H1 (cell line): ENCODE results near the gene PARP16. TPM values are rescaled to one million over a fixed set of nuclear protein-coding genes. Genes with fewer than 3 reads are reported as not detected.

Experiments used
- BRCA1 ChIP-seq: IDR thresholded peaks from 2 replicates; pipeline ENCODE4 v1.6.1; 2012; ENCODE audit warnings: low read depth, low read length, improper control_type of control experiment
- POLR2AphosphoS5 ChIP-seq: IDR thresholded peaks from 2 replicates; pipeline ENCODE4 v1.6.1; 2011; ENCODE audit warnings: low read depth, low read length
- RNF2 ChIP-seq: fragments of 200-900, 300-1000 bp; sonication (generic); IDR thresholded peaks from 2 replicates; pipeline ENCODE4 v1.7.1; 2016; ENCODE audit warnings: borderline replicate concordance, low read depth, mild to moderate bottlenecking, antibody characterized with exemption, low read length; ENCODE audit not compliant: poor library complexity, severe bottlenecking; ENCODE audit errors: missing control alignments
- RXRA ChIP-seq: IDR thresholded peaks from 2 replicates; pipeline ENCODE4 v1.6.1; 2011; ENCODE audit warnings: low read depth, mild to moderate bottlenecking, low read length, moderate library complexity; ENCODE audit not compliant: insufficient read depth
- polyA plus RNA-seq, 7 experiments: library from polyadenylated mRNA; depleted of rRNA in 3 of 7; stranded (reverse) in 5 of 7; unstranded in 2 of 7; fragments of >200 nt in 5 of 7; fragments of 200-250 nt in 2 of 7; gene quantifications; 1 replicate in 5 of 7; 2 replicates in 1 of 7; 4 replicates in 1 of 7; pipeline versions ENCODE4 v1.2.1 to v1.2.3, GENCODE V29; 2011 to 2013; ENCODE audit warnings: missing spikeins in 2 of 7, mixed read lengths in 2 of 7
- total RNA-seq: library from RNA; stranded (reverse); fragmentation: NEBNext Ultra II Directional; extraction: Animal tissue kit (Norgen Biotek cat#: 25700); gene quantifications from 2 replicates; pipeline ENCODE4 v1.2.1, GENCODE V29; 2021

The PARP16 gene
- total and polyA plus RNA-seq, 2 of the 8 experiments (the other 6 are each of a cell fraction or from before 2014, with no cell fraction given) = 3.7 to 5.0 TPM

DNA sequence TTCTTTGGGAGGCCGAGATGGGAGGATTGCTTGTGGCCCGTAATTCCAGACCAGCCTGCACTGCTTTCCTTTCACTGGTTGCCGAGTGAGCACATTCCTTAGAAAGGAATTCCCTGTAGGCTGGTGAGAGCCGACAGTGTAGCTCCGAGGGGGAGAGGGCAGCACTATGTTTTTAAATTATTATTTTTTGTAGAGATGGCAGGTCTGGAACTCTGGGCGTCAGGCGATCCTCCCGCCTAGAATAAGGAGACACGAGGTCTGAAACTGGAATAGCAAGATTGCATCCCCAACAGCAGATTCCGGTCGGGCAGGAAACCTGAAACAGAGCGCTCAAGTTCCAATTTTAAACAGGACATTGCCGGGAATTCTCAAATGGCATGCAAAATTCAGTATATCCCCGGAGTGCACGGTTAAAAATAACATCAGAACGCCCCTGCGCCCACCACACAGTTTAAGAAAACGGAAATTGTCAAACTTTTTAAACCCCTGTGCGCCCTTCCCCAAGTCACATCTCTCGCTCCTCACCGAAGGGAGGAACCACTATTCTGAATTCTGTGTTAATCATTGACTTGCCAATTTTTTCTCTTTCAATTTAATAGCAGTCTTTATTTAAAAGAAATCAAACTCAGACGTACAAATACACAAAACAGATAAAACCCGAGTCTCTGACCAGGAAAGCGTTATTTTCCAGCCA, 17.2 kb upstream of the PARP16 start (continued):
- TF ChIP-seq RNF2 (no peak), POLR2AphosphoS5 (0 out of 2 replicates have a peak, but pooled peaks have one; percentile 29), BRCA1 (no peak), RXRA (no peak)
